ENCODE data around the gene SP1.

DNA sequence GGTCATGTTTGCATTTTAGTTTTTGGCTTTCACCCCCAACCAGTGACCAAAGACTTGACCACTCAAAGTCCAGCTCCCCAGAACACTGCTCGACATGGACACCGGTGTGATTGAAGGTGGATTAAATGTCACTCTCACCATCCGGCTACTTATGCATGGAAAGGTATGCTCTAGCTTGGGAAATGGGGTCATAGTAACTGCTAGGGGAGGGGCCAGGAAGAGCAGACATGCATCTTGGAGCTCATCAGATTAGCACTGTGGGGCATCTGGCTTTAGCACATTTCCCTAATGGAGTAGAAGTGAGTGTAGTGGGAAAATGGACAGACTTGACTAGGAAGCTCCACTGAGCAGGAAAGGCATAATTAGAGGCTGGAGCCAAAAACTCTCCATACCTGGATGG lies 74.7 kb downstream of the SP1 start:
- TF ChIP-seq ZNF48 (tag by site-specific recombination; IDR thresholded peaks at IDR 0.05): no peak
- TF ChIP-seq ZNF391 (tag by site-specific recombination; IDR thresholded peaks at IDR 0.05; ENCODE audit: borderline replicate concordance, low read depth): no peak
- TF ChIP-seq, protein P1, sequence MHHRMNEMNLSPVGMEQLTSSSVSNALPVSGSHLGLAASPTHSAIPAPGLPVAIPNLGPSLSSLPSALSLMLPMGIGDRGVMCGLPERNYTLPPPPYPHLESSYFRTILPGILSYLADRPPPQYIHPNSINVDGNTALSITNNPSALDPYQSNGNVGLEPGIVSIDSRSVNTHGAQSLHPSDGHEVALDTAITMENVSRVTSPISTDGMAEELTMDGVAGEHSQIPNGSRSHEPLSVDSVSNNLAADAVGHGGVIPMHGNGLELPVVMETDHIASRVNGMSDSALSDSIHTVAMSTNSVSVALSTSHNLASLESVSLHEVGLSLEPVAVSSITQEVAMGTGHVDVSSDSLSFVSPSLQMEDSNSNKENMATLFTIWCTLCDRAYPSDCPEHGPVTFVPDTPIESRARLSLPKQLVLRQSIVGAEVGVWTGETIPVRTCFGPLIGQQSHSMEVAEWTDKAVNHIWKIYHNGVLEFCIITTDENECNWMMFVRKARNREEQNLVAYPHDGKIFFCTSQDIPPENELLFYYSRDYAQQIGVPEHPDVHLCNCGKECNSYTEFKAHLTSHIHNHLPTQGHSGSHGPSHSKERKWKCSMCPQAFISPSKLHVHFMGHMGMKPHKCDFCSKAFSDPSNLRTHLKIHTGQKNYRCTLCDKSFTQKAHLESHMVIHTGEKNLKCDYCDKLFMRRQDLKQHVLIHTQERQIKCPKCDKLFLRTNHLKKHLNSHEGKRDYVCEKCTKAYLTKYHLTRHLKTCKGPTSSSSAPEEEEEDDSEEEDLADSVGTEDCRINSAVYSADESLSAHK (tag by site-specific recombination; IDR thresholded peaks at IDR 0.05): no peak

Data from HEK293 (cell line).